ENCODE measurements around the gene SYCE3. TPM values are rescaled to one million over a fixed set of nuclear protein-coding genes. Genes with fewer than 3 reads are reported as not detected.

SYCE3 gene
- total and polyA plus RNA-seq, 2 experiments from 2014 or later: not detected

DNA sequence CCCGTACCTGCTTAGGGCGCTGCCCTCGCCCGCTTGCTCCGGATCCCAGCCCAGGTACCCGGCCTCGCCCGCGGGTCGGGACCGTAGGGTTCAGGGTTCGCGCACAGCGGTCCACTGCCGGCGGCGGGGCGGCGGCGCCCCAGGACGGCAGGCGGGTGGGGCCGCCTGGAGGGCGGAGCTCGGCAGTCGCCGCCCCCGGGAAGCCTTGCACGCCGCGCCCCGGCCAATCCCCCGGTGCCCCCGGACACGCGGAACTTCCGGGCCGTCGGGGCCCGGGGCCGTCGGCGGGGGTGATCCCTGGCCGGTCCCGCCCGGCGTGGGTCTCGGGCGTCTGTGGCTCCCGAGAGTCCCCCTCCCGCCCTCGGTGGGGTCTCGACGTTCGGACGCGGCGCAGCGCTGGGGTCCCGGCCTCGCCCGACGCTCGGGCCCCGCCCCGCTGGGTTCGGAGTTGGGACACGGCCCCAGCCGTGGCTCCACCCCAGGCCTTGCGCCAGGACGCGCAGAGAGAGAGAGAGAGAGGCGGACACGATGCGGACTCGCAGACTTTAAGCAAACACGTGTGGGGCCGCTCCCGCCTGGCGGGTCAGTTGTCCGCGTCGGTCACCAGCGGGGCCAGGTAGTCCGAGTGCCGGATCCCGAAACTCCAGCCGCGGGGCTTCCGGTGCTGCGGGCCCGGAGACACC is 32.7 kb downstream of the SYCE3 start, which contains the start of gene TYMP:
Gene TYMP, minus strand, starts transcription at position 116 of the 683 bp plus-strand sequence. CDS start 303 bp downstream, outside the sequence.
- H3K27me3 ChIP-seq (ENCODE audit: insufficient read depth): peaks cover 83% of the 10 kb centered on the region
- H3K4me2 ChIP-seq: peak within 1 kb of the TSS; percentile 87
- Mint-ChIP-seq H3K27ac (no peak within 1 kb of the TSS), H3K36me3 (ENCODE audit: low read depth) (no peaks in the 10 kb centered on the region), H3K27me3 (ENCODE audit: insufficient read depth, low read depth, poor library complexity) (peaks cover 76% of the 10 kb centered on the region), H3K4me1 (peaks cover 10% of the 10 kb centered on the region; the same call in 2 of the 3 replicates), H3K9me3 (no peaks in the 10 kb centered on the region; the same call in 2 of the 3 replicates), H3K4me3 (peak within 1 kb of the TSS; percentile 65)
- H4K20me1 ChIP-seq (replicated peaks; ENCODE audit: insufficient read depth): no peaks in the 10 kb centered on the region; the same call in none of the 2 replicates
- H3K4me3 ChIP-seq: peak within 1 kb of the TSS; percentile 66
- H2AFZ ChIP-seq: peak within 1 kb of the TSS; percentile 78
- DNase-seq (ENCODE audit: low spot score) (peak; percentile 44), ATAC-seq (peak; percentile 4; the same call in 2 of the 3 replicates)
- TF ChIP-seq CREB1 (CRISPR knock-in tag; IDR thresholded peaks at IDR 0.05; ENCODE audit: low read depth) (no peak), EZH2 (IDR thresholded peaks at IDR 0.05; ENCODE audit: low read depth, unreplicated experiment) (peak; percentile 56), POLR2AphosphoS5 (IDR thresholded peaks at IDR 0.05; ENCODE audit: low read depth) (0 out of 2 replicates have a peak, but pooled peaks have one; percentile 16)
- H3K9me2 ChIP-seq (ENCODE audit: insufficient read depth): no peaks in the 10 kb centered on the region
- 0 out of 2 replicates have a peak, but pooled peaks cover 4% of the 10 kb centered on the region for H3K4me1 ChIP-seq (ENCODE audit: insufficient read depth)
- H3K27ac ChIP-seq (ENCODE audit: low read depth): no peak within 1 kb of the TSS
- no peaks in the 10 kb centered on the region for H3K79me2 ChIP-seq (replicated peaks; ENCODE audit: insufficient read depth)
- H3K36me3 ChIP-seq (ENCODE audit: insufficient read depth): no peaks in the 10 kb centered on the region
- no peaks in the 10 kb centered on the region; the same call in none of the 2 replicates for H3F3A ChIP-seq (replicated peaks; ENCODE audit: low read depth)

DNA sequence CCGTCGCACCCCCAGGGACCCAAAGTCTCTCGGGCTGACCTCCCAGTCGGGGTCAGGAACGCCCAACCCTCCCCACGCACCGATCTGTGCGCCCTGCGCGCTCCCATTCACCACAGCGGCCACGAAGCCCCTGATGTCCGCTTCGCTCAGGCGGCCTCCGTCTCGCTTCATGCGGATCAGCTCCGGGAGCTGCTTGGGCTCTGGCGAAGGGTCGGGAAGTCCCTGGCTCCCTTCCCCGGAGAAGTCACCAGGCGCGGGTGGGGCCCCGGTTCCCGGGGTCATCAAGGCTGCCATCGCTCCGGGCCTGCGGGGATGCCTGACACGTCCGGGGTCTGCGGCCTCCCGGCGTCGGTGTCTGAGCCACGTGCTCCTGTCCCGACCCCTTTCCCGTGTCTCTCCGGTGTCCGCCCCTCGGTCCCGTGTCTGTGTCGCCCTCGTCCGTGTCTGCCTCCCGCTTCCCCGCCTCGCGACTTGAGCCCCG is 33.3 kb downstream of the SYCE3 start:
- no peak for TF ChIP-seq CTCF (conservative IDR thresholded peaks at IDR 0.05; ENCODE audit: low read depth in 2 of 2)
- TF ChIP-seq EZH2 (IDR thresholded peaks at IDR 0.05; ENCODE audit: low read depth, unreplicated experiment): peak; percentile 68
- Histone ChIP-seq H3K27ac (ENCODE audit: low read depth) (no peak overlapping the region), H3K36me3 (ENCODE audit: insufficient read depth) (no peaks in the 10 kb centered on the region), H3F3A (replicated peaks; ENCODE audit: low read depth) (peaks cover 1% of the 10 kb centered on the region), H2AFZ (no peak overlapping the region), H3K9me2 (ENCODE audit: insufficient read depth) (no peaks in the 10 kb centered on the region), H3K4me2 (peak overlapping the region; percentile 87; the same call in 1 of the 2 replicates), H4K20me1 (replicated peaks; ENCODE audit: insufficient read depth) (no peaks in the 10 kb centered on the region; the same call in none of the 2 replicates), H3K79me2 (replicated peaks; ENCODE audit: insufficient read depth) (no peaks in the 10 kb centered on the region), H3K4me3 (peak overlapping the region; percentile 66; the same call in 1 of the 2 replicates), H3K27me3 (ENCODE audit: insufficient read depth) (peaks cover 79% of the 10 kb centered on the region), H3K4me1 (ENCODE audit: insufficient read depth) (peaks cover 4% of the 10 kb centered on the region; the same call in 1 of the 2 replicates)
- H3K9me3 Mint-ChIP-seq: peaks cover 4% of the 10 kb centered on the region; the same call in 2 of the 3 replicates
- H3K4me3 Mint-ChIP-seq: no peak overlapping the region
- peak; percentile 43 for DNase-seq (ENCODE audit: low spot score)
- peaks cover 13% of the 10 kb centered on the region for H3K4me1 Mint-ChIP-seq
- no peak for ATAC-seq
- H3K27ac Mint-ChIP-seq: no peak overlapping the region
- peaks cover 76% of the 10 kb centered on the region for H3K27me3 Mint-ChIP-seq (ENCODE audit: insufficient read depth, low read depth, poor library complexity)
- H3K36me3 Mint-ChIP-seq (ENCODE audit: low read depth): peaks cover 4% of the 10 kb centered on the region

Data from GM23338 (cell line).